Measurements from ENCODE around the gene SERPINB6.
A peak's percentile ranks its signal among the peaks of the same experiment; 100 is the strongest.
"Not testable (repeated sequence)": the region's sequence is repeated elsewhere in the genome, so short reads cannot be mapped to it uniquely, and the experiment has no call there.

Gene SERPINB6

DNA sequence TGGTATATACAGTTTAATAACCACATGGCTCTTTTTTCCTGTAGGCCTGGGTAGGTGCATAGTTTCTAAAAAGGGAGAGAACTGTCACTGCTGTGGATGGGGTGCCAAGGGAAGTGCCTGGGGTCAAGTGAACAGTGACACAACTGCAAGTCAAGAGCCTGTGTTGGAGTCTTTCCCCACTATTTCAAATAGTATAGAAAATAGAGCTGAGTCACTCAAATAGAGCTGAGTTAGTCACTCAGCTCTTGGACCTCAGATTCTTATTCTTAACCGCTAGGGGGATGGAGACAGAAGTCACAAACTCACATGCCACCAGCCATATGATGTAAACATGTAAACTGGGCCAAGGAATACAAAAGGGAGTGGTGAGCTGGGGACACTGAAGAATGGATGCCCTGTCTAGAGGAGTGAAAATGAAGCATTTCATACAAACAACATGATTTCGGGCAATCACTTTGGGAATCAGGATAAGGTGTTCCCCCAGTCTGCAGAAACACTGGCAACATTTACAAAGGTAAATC lies 30.5 kb upstream of the SERPINB6 start:
- TF ChIP-seq, protein P1, sequence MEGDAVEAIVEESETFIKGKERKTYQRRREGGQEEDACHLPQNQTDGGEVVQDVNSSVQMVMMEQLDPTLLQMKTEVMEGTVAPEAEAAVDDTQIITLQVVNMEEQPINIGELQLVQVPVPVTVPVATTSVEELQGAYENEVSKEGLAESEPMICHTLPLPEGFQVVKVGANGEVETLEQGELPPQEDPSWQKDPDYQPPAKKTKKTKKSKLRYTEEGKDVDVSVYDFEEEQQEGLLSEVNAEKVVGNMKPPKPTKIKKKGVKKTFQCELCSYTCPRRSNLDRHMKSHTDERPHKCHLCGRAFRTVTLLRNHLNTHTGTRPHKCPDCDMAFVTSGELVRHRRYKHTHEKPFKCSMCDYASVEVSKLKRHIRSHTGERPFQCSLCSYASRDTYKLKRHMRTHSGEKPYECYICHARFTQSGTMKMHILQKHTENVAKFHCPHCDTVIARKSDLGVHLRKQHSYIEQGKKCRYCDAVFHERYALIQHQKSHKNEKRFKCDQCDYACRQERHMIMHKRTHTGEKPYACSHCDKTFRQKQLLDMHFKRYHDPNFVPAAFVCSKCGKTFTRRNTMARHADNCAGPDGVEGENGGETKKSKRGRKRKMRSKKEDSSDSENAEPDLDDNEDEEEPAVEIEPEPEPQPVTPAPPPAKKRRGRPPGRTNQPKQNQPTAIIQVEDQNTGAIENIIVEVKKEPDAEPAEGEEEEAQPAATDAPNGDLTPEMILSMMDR (IDR thresholded peaks at IDR 0.05; ENCODE audit: control extremely low read depth, extremely low read depth, low read depth, missing control alignments), result peak; percentile 52
- DNase-seq (ENCODE audit: extremely low spot score), result peak; percentile 67
- POLR2A ChIA-PET, result interaction anchor here (0.6 to 1.4 kb wide), 4 partner anchors 22 to 236 kb away, joined by 4 to 12 read pairs (median 4); partner anchors contain the start of gene WRNIP1

DNA sequence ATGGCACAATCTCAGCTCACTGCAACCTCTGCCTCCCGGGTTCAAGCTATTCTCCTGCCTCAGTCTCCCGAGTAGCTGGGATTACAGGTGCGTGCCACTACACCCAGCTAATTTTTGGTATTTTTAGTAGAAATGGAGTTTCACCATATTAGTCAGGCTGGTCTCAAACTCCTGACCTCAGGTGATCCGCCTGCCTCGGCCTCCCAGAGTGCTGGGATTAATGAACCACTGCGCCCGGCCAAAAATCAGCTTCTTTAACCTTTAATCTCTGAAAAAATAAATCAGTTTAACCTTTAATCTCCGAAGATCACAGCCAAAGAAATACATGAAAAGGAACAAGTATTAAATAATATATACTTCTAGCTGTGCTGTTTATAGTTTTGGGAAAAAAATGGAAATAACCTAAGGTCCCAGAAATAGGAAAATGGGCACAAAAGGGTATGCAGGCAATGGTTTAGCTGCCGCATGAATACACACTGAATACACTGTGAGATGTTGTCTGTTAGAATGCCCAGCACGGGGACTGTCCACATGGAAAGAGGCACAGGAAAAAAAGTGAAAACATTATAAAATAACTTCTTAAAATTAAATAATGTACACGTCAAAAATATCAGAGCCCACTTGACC lies 29.9 kb upstream of the SERPINB6 start:
- DNase-seq (ENCODE audit: extremely low spot score), result no peak
- TF ChIP-seq, protein P1 (IDR thresholded peaks at IDR 0.05; ENCODE audit: control extremely low read depth, extremely low read depth, low read depth, missing control alignments), result no peak
- ChIA-PET POLR2A (interaction anchor here (0.6 to 1.4 kb wide), 3 partner anchors 23 to 62 kb away, joined by 4 to 12 read pairs (median 4); no protein-coding TSS in a partner anchor), CTCF (interaction anchor here (0.6 to 4.7 kb wide), 25 partner anchors 10 to 730 kb away, joined by 3 to 55 read pairs (median 6); partner anchors contain the start of gene MYLK4)

More for the DNA sequence above, 30.5 kb upstream of the SERPINB6 start:
- CTCF ChIA-PET, result interaction anchor here (0.6 to 4.7 kb wide), 27 partner anchors 10 to 730 kb away, joined by 3 to 55 read pairs (median 6); partner anchors contain the start of gene MYLK4

DNA sequence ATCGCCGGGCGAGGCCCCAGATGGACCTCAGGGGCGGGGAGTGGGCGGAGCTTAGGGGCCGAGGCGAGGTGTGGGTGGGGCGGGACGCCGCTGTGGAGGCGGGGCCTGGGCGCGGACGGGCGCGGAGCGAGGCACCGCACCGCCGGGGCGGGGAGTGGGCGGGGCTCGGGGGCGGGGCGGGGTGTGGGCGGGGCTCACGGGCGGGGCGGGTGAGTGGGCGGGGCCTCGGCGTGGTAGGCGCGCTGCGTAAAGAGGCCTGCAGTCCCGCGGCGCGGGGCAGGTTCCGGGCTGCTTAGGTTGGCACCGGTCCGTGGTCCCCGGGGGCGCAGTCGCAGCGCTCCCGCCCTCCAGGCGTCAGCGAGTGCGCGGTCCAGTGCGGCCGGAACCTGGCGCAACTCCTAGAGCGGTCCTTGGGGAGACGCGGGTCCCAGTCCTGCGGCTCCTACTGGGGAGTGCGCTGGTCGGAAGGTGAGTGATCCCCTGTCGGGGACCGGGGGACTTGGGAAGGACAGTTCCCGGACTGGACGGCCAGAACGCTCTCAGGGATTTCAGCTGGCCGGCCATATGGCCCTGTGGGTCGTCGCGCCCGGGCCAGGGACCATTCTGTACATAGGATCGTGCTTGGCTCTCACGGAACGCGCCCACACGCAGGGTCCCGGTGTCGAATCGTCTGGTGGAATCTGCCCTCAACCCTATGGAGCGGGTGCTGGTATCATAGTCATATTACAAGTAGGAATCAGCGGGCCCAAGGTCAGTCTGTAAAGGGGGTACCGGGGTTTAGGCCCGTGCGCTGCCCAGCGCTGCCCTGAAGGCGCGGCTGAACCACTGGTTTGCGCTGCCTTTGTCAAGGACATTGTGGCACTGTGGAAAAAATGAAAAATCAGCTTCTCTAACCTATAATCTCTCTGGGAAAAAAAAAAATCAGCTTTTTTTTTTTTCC lies 28.5 kb upstream of the SERPINB6 start, which contains the start of gene NQO2:
Gene NQO2 (plus strand): TSS at position 277 of the 940 bp plus-strand sequence. CDS start 6,659 bp downstream, outside the sequence.
- DNase-seq (ENCODE audit: extremely low spot score), result peak; percentile 99
- TF ChIP-seq, protein P1 (IDR thresholded peaks at IDR 0.05; ENCODE audit: control extremely low read depth, extremely low read depth, low read depth, missing control alignments), result no peak
- CTCF ChIA-PET, result interaction anchor here (1.0 to 4.7 kb wide), 13 partner anchors 10 to 251 kb away, joined by 3 to 55 read pairs (median 7); partner anchors contain the start of gene RIPK1
- POLR2A ChIA-PET, result interaction anchor here (0.6 to 1.0 kb wide), 5 partner anchors 27 to 236 kb away, joined by 3 to 9 read pairs (median 4); no protein-coding TSS in a partner anchor

DNA sequence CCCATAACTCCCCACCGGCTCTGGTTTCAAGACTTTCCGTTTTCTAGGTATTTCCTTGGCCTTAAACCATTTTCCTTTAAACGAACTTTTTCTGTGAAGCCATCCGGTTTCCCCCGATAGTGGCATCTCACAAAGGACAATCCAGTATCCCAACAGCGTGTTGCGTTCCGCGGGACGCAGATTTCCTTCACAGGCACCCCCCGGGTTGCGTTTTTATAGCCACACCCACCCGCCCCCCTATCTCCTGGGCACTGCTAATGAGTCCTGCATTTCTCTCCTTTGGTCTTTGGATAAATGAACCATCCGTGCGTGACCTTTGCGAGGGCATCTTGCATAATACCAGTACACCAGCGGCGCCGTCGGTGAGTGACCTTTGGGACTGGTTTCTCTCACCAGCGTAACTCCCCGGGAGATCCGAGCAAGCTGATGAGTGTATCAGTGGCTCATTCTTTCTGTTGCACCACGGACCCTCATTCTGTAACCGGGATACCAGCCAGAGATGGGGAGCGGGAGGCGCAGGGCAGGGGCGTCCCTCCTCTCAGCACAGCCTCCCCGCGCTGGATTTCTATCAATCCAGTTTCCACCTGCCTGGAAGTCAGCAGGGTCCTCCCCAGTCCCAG lies 27.7 kb upstream of the SERPINB6 start:
- TF ChIP-seq, protein P1 (IDR thresholded peaks at IDR 0.05; ENCODE audit: control extremely low read depth, extremely low read depth, low read depth, missing control alignments), result no peak
- no peak for DNase-seq (ENCODE audit: extremely low spot score)
- CTCF ChIA-PET, result interaction anchor here (1.0 to 4.7 kb wide), 11 partner anchors 9 to 252 kb away, joined by 3 to 55 read pairs (median 6); partner anchors contain the start of gene RIPK1
- POLR2A ChIA-PET, result interaction anchor here (0.6 to 1.0 kb wide), 4 partner anchors 28 to 236 kb away, joined by 4 to 9 read pairs (median 5); no protein-coding TSS in a partner anchor

DNA sequence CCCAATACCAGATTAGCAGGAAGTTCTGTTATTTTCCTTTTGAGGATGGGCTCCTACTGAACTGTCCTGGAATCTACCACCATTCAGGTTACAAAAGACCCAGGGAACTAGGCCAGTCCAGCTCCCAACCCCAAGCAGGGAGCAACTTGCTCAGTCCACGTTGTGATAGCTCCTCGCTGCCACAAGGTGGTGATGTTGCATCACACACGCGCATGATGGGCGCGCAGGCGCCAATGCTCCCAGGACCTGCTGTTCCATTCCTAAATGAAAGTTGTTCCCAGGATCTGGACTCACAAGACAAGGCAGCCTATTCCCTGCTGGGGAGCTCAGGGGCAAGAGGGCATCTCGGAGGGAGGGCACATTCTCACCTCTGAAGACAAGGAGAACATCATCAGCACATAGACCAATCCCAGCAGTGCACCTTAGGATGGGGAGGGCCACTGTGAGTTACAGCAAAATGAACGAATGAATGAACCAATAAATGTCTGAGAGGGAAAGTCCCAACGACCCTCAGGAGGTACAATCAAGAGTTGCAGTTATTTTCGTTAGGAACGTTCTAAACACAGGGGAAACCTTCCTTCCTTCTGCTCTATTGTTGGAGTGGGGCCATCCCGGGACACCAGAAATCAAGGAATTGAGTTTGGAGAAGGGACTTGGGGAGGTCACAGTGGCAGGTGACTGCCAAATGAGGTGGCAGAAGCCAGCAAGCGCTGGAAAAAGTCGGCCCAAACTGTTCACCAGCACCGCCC lies 27.1 kb upstream of the SERPINB6 start:
- DNase-seq (ENCODE audit: extremely low spot score); POLR2A ChIA-PET: not testable (repeated sequence)
- CTCF ChIA-PET, result interaction anchor here (0.6 to 4.7 kb wide), 8 partner anchors 8 to 734 kb away, joined by 3 to 55 read pairs (median 6); no protein-coding TSS in a partner anchor

DNA sequence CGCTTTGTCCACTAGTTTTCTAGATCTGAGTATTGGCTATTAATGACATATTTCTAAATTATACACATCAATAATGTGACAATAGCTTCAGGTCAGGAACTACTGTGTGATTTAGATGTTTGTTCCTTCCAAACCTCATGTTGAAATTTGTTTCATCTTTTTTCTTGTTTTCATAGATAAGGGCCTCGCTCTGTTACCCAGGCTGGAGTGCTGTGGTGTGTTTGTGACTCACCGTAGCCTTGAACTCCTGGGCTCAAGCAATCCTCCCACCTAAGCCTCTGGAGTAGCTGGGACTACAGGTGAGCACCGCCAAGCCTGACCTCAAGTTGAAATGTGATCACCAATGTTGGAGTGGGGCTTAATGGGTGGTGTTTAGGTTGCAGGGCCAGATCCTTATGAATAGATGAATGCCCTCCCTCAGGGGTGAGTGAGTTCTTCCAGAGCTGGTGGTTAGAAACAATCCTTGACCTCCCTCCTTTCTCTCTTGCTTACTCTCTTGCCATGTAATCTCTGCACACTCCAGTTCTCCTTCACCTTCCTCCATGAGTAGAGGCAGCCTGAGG lies 22.5 kb upstream of the SERPINB6 start:
- TF ChIP-seq, protein P1 (IDR thresholded peaks at IDR 0.05; ENCODE audit: control extremely low read depth, extremely low read depth, low read depth, missing control alignments), result no peak
- no peak for DNase-seq (ENCODE audit: extremely low spot score)
- ChIA-PET POLR2A (no interaction called here), CTCF (no interaction called here)
